Left kidney (tissue), 1 donor: ENCODE results near the gene PITPNB. TPM values are rescaled to one million over a fixed set of nuclear protein-coding genes. Genes with fewer than 3 reads are reported as not detected.

Experiments used
- polyA plus RNA-seq: library from polyadenylated mRNA; unstranded; fragments of 120-200 nt; gene quantifications from one replicate; pipeline ENCODE4 v1.2.1, GENCODE V29; 2013; ENCODE audit not compliant: insufficient read length

PITPNB gene
- polyA plus RNA-seq, 1 donor, result 79.5 TPM

Other genes starting within 250 kb of the PITPNB start
- gene MN1, start 117.5 kb downstream of the PITPNB start, polyA plus RNA-seq, result 11.7 TPM